ENCODE measurements around the gene MASP2.
A peak's percentile ranks its signal among the peaks of the same experiment; 100 is the strongest.
"Not testable (repeated sequence)": the region's sequence is repeated elsewhere in the genome, so short reads cannot be mapped to it uniquely, and the experiment has no call there.

Gene MASP2

GRCh38 chr1:11037019-11037739 lies 9.9 kb downstream of the MASP2 start:
- not testable (repeated sequence) for DNase-seq

- no peak for DNase-seq
These were observed 15.3 kb downstream of the MASP2 start for GRCh38 chr1:11031624-11032262.

- no peak for DNase-seq
These were observed 16.2 kb downstream of the MASP2 start for GRCh38 chr1:11030865-11031264.

- DNase-seq, result no peak
These were observed 19.0 kb downstream of the MASP2 start for GRCh38 chr1:11028018-11028417.

GRCh38 chr1:11027316-11027715 lies 19.7 kb downstream of the MASP2 start:
- DNase-seq, result no peak

- DNase-seq, result no peak
These were observed 20.1 kb downstream of the MASP2 start for GRCh38 chr1:11026903-11027302.

- no peak for DNase-seq
These were observed 21.0 kb downstream of the MASP2 start for GRCh38 chr1:11026052-11026451.

GRCh38 chr1:11025618-11026017 lies 21.4 kb downstream of the MASP2 start:
- DNase-seq, result no peak

- no peak for DNase-seq
These were observed 22.2 kb downstream of the MASP2 start for GRCh38 chr1:11024874-11025203.

- DNase-seq, result no peak
These were observed 22.7 kb downstream of the MASP2 start for GRCh38 chr1:11024154-11024873.

- DNase-seq, result no peak
These were observed 23.8 kb downstream of the MASP2 start for GRCh38 chr1:11023201-11023600.

GRCh38 chr1:11019971-11020370 lies 27.1 kb downstream of the MASP2 start:
- DNase-seq, result no peak

- not testable (repeated sequence) for DNase-seq
These were observed 27.7 kb downstream of the MASP2 start for GRCh38 chr1:11019358-11019757.

GRCh38 chr1:11013160-11013531 lies 33.9 kb downstream of the MASP2 start:
- DNase-seq, result no peak

- peak; percentile 79 to 93 for DNase-seq
These were observed 34.5 kb downstream of the MASP2 start, which contains the start of gene TARDBP for GRCh38 chr1:11012260-11013159. TARDBP (plus strand) TSS chr1:11012654; CDS start chr1:11013728, 1,074 bp downstream.

GRCh38 chr1:11000526-11000925 lies 46.5 kb downstream of the MASP2 start:
- no peak for DNase-seq

- no peak for DNase-seq
These were observed 50.9 kb downstream of the MASP2 start for GRCh38 chr1:10996100-10996499.

- DNase-seq, result no peak
These were observed 54.2 kb downstream of the MASP2 start for GRCh38 chr1:10992864-10993263.

GRCh38 chr1:10992004-10992403 lies 55.0 kb downstream of the MASP2 start:
- DNase-seq, result not testable (repeated sequence)

- DNase-seq, result no peak
These were observed 56.2 kb downstream of the MASP2 start for GRCh38 chr1:10990828-10991227.

GRCh38 chr1:10989920-10990516 lies 57.0 kb downstream of the MASP2 start:
- DNase-seq, result not testable (repeated sequence)

- DNase-seq, result no peak
These were observed 57.9 kb downstream of the MASP2 start for GRCh38 chr1:10989095-10989494.
